Keratinocyte (primary cell): Measurements from ENCODE around the gene PTPRN2.

Source experiments
- CTCF ChIP-seq, 3 experiments: IDR thresholded peaks in 1 of 3; conservative IDR thresholded peaks in 1 of 3; optimal IDR thresholded peaks in 1 of 3; 2 replicates in 2 of 3; 3 replicates in 1 of 3; pipeline versions ENCODE3 to v1.5.1; 2011; ENCODE audit warnings: low read length in 3 of 3, mild to moderate bottlenecking in 3 of 3, moderate library complexity in 2 of 3, control low read depth in 1 of 3, inconsistent platforms in 1 of 3; ENCODE audit not compliant: insufficient read depth in 2 of 3; ENCODE audit errors: extremely low read depth in 1 of 3
- EZH2 ChIP-seq: IDR thresholded peaks from one replicate; pipeline ENCODE4 v1.6.1; 2012; ENCODE audit warnings: inconsistent platforms, mild to moderate bottlenecking, low read length, moderate library complexity

- TF ChIP-seq CTCF (optimal IDR thresholded peaks at IDR 0.05 in 1 of 3, IDR thresholded peaks at IDR 0.05 in 1 of 3, conservative IDR thresholded peaks at IDR 0.05 in 1 of 3; ENCODE audit: extremely low read depth in 1 of 3, insufficient read depth in 2 of 3, low read length in 3 of 3) (no peak), EZH2 (no peak)
These were observed 521.5 kb downstream of the PTPRN2 start for GRCh38 chr7:158066085-158066484.
